ENCODE measurements around the gene ABAT.

DNA sequence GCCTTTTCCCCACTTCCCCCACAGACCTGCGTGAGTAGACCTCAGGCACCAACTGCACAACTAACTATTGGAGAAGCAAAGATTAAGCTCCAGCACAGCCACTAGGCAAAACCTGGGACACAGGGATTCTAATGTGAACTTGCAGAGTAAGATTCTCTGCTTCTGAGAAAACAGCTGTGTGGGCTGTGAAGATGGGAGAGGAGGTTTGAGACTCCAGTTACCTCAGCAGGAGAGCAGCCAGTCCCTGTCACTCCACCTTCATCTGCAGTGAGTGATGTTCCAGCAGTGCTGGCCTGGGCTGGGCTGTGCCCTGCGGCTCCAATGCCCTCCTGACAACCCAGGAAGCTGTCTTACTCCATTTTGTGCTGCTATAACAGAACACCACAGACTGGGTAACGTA is 18.0 kb upstream of the ABAT start:
- no peak for TF ChIP-seq POLR2A (IDR thresholded peaks at IDR 0.05)
- no peak for TF ChIP-seq CTCF (IDR thresholded peaks at IDR 0.05)
